Fibroblast of peridontal ligament (primary cell): ENCODE measurements around the gene RHOBTB3.
"Not testable (repeated sequence)": the region's sequence is repeated elsewhere in the genome, so short reads cannot be mapped to it uniquely, and the experiment has no call there.

Experiments
- DNase-seq: peaks from one replicate; pipeline ENCODE4 v3.0.0-alpha.2; 2010; ENCODE audit errors: extremely low read depth

RHOBTB3 gene

DNA sequence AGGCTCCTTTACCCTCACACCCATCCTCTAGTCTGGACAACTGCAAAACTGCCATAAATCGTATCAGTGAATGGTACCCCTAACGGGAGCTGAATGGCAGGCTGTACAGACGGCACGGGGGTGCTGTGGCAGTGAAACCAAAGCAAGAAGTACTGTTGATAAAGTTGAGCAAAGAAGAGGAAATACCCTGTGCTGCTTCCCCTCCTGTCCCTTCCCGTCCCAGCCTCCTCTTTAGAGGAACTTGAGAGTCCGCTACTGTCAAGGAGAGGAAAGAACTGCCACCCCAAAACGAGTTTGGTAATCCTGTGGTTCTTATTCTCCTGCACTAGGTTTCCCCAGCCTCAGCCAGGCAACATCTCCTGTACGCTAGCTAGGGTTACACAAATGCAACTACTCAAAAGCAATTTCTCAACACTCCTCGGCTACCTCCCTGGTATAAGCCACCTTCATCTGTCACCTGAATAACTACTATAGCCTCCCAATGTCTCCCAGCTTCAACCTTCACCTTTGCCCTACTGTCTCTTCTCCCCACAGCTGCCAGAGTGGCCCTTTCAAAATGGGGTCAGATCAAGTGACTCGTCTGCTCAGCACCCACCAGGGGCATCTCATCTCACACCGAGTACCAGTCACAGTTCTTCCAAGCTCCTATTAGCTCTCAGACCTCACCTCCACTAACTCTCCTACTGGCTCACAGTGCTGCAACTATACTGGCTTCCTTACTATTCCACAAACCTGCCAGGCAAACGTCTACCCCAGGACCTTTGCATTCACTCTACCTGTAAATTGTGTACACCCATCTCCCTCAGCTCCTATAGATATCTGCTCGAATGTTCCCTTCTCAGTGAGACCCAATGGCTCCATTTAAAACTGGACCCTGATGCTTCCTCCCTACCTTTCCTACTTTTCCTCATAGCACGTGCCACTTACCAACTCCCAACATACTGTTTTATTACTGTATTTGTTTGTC is 87.3 kb downstream of the RHOBTB3 start:
- no peak for DNase-seq

DNA sequence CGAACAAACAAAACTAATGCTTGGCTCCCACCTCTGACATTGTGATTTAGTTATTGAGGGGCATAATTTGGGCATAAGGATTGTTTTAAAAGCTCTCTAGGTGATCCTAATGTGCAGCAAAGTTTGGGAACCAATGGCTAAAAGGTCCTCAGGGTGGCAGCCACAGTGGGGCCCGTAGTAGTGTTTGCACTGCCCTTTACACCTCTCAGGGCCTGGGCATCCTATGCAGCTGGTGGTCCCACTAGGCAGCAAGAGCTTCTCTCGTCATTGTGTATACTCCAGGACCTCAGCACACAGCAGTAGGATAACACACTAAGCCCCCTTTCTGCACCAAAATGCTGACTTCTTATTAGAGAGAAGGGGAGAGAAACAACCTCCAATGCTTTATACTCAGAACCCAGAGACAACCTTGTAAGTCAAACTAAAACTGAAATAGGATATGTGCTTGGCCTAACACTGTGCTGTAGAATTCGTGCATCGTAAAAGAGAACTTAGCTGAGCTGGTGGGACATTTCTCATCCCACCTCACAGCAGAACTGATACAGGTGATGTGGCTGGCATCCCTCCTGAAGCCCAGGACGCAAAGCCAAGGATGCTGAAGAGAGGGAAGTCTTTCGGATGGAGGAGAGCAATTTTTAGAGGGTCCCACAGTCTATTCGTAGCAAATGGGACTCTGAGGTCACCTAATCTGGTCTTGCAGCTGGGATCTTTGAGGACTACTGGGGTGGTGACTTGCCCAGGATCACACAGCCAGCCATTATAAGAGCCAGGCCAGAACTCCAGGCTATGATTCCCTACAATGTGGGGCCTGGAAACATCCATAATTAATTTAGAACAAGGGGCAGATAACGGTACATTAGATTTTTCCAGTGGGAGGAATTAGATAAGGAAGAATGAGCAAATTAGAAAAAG is 90.2 kb downstream of the RHOBTB3 start:
- DNase-seq, result no peak

GRCh38 chr5:95822043-95822541 is 91.0 kb downstream of the RHOBTB3 start:
- peak; percentile 54 for DNase-seq

GRCh38 chr5:95822542-95823181 is 91.5 kb downstream of the RHOBTB3 start, which contains the start of gene GLRX:
Gene GLRX, minus strand, starts transcription at chr5:95822726. Its CDS starts 64 bp downstream, at chr5:95822662.
- DNase-seq, result peak; percentile 94

GRCh38 chr5:95823218-95823737 is 92.1 kb downstream of the RHOBTB3 start:
- DNase-seq, result no peak

DNA sequence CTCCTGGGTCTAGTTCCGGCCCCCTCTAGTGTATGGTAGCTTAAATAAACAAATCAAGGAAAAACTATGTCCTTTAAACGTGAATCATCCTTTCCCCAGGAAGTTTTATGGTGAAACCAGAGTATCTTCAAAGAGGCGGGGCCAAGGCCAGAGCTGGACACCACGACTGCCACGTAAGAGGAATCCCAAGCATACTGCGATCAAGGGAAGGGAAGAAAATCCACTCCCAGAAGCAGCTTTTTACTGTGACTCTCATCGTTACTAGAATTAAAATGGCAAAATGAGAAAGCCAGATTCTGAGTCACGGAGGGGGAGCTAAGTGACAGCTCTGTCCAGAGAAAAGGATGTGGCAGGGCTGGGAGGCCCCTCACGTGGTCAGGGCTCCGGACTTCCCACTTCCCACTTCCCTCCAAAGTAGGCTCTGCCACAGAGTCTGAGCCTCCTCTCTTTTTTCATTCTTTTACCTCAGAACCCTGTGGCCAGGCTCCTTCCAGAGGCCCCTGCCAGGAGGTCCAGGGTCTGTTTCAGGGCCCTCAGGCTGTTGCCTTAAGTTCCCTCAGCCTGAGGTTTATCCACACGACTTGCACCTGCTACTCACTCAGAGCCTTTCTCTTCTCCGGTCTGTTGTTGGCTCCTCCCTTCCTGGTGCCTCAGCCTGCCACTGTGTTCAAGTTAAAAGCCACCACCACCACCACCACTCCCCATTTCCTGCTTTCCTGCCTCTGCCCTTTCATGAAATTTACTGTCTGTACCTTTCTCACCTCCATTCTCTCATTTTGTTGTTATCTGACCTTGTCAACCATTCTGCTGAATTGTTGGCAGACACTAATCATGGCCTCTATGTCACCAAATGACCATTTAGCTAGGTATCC is 92.8 kb downstream of the RHOBTB3 start:
- peak; percentile 98 for DNase-seq

GRCh38 chr5:95824747-95825146 is 93.6 kb downstream of the RHOBTB3 start:
- DNase-seq, result no peak

- no peak for DNase-seq
Observed at GRCh38 chr5:95825495-95825894, 94.4 kb downstream of the RHOBTB3 start.

GRCh38 chr5:95826949-95827891 is 96.1 kb downstream of the RHOBTB3 start:
- DNase-seq, result no peak

GRCh38 chr5:95827892-95828246 is 96.7 kb downstream of the RHOBTB3 start:
- DNase-seq, result no peak

- no peak for DNase-seq
Observed at GRCh38 chr5:95830226-95830625, 99.1 kb downstream of the RHOBTB3 start.

- DNase-seq, result no peak
Observed at GRCh38 chr5:95832664-95833063, 101.5 kb downstream of the RHOBTB3 start.

- DNase-seq, result no peak
Observed at GRCh38 chr5:95835682-95836385, 104.7 kb downstream of the RHOBTB3 start.

DNA sequence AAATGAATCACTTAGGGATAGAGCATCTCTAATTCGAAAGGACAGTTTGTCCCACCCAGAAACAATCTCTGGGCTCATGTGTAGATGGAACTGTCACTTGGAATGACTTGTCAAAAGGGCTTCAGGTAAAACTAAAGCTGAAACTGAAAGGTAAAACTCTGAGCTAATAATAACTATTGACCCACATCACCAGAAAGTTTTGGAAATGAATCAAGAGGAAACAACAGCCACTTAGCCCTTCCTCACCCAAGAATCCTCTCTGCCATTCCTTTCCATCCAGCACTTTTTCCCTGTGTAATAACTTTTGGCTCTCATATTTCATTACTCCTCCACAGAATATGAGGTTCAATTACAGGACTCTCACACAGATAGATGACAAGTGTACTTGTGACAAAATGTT is 105.4 kb downstream of the RHOBTB3 start:
- DNase-seq, result no peak

- not testable (repeated sequence) for DNase-seq
Observed at GRCh38 chr5:95836971-95837370, 105.8 kb downstream of the RHOBTB3 start.

DNA sequence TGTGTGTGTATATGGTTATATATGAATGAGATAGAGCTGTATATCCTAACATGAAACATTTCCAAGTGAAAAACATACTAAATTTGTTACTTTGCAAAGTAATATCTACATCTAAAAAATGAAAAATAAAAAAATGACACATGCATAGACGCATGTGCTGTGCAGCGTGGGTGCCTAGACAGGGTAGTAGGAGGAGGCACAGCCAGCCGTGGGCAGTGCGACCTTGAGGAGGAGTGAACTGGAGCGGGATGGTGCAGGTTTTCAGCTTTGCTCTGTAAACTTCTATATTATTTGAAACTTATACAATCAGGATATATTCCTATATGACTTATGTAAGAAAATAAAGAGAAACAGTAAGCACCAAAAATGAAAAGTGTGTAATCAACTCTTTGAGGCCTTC is 106.4 kb downstream of the RHOBTB3 start:
- no peak for DNase-seq

DNA sequence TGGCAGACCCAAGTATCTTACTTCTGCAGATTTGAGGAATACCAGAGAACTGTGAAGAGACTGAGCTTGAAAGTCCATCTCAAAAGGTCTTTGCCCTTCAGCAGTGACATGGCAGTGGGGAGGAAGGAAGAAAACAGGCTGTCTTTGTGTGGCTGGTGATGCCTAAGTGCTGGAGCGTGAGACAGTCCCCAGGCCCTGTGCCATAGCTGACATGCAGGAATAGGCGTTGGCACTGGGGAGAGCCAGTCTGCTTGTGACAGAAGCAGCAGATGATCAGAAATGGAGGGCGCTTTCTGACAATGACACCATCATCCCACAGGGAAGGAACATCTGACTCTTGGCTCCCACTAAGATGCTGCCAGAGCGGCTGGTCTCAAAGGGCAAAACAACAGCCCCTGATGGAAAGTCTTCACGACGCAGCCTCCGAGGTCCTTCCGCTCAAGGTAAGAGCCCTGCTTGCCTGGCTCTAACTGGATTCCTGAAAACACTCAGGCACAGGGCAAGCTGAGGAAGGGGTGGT is 106.9 kb downstream of the RHOBTB3 start:
- DNase-seq, result no peak

DNA sequence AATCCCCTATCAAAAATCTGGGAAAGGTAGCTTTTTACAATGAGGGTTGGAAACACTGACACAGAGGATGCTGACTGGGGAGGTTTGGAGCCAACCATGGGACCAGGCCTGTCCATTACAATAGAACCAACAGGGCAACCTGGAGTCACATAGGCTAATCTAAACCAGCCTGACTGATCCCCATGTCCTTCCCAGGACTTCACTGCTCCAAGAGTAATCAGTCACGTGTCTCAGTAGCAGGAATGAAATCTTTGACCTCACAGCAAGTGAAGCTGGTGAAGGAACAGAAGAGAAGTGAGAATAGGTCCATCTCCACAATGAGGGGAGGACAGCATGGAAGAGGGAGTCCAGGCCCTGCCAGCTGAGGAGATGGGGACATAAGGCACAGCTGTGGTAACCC is 107.4 kb downstream of the RHOBTB3 start:
- DNase-seq, result no peak
